GM21515 (cell line): ENCODE results near the gene KLK11.

ENCODE experiments used
- ATAC-seq: cut with Tn5 transposase; IDR thresholded peaks from one replicate; pipeline ENCODE4 v1.9.1; 2021; ENCODE audit not compliant: unreplicated experiment

The KLK11 gene

GRCh38 chr19:51026554-51026831 is at the start of gene KLK11:
TSS of gene KLK11 (minus strand) at chr19:51026616. CDS start at chr19:51025631, 985 bp downstream.
- ATAC-seq = no peak

DNA sequence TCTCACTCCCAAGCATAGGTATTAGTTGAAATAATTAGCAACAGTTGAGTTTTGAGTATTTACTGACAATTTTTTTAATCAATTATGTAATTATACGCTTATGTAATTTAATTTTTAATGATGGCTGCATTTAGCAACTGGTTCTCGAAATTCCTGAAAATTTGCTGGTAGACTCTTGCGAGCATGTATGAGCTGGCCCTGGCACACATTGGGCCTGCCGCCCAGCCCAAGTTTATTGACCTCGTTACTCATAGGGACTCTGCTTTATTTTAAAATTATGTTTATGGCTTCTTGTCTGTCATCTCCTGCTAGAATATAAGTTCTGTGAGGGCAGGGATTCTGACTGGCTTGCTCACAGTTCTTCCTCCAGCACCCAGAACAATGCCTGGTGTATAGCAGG is 49.6 kb upstream of the KLK11 start:
- no peak for ATAC-seq

DNA sequence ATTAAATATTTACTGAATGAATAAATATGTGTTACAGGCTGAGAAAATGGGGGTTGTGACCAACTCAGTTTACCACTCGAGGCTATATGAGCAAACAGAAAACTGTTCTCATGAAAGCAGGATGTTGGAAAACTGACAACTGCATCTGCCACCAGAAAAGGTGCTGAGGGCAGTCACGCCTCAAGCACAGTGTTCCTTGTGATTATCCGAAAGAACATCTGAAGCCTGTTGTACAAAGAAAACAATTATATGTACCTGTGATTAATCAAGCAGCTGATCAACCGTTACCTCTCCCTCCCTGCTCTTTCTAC is 44.6 kb upstream of the KLK11 start:
- no peak for ATAC-seq

- no peak for ATAC-seq
Observed at GRCh38 chr19:51070334-51071094, 44.1 kb upstream of the KLK11 start.

GRCh38 chr19:51066393-51067186 is 40.2 kb upstream of the KLK11 start:
- no peak for ATAC-seq

DNA sequence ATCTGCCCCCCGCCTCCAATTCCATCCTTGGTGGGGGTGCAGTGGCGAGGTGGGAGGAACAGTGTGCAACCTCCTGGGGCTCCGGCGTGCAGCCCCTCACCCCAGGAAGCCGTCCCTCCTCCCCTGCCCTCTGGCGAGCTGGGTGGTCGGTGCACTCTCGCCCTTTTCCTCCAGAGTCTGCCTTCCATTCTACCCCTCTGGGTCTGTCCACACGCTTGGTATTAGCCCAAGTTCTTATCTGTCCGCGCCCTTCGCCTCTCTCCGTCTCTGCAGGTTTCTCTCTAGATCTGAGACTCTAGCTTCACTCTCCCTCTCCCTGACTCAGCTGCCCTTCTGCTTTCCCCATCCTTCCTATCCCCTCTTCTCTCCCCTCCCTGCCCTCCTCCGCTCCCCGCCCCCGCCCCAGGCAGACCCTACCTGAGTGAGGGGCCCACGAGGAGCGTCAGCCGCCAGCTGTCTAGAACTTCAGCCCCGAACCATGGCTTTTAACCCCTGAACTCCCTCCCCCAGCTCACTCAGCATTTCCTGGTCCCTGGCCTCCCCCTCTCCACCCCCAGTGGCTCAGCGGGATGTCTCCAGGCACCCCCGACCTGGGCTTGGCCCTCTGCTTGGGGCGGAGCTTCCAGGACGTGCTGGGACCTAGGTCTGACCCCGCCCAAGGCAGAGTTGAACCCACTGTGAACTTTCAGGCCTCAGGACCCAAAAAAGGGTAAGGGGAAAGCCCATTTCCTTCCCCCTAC is 39.0 kb upstream of the KLK11 start:
- ATAC-seq = no peak

DNA sequence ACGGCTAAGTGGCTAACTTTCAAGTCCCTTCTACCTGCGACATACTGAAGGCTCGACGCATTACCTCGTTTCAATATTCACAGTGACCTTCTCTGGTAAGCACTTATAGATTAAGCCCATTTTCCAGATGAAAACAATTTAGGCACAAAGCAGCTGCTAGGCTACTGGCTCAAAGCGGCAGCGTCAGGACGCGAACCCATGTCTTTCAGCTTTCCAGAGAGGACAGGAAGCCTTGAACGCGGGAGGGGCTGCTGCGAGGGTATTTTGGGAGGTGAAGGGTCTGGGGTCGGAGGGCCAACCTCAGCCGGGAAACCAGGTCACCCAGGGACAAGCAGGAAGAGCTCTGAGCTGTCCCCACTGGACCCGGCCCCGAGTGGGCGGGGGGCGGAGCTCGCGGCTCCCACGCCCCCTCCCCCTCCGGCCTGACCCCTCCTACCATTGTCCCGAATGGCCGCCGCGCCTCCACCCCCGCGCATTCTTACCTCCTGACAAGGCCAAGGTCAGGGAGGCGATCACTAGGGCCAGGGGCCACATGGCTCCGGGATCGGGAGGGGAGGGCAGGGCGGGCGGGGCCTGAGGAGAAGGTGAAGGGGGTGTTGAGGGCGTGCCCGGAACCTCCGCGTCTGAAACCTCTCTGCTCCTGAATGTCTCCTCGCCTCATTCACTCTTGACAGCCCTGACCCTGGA is 38.3 kb upstream of the KLK11 start, which contains the start of gene KLK13:
TSS of gene KLK13 (minus strand) at position 559 of the 687 bp plus-strand sequence. CDS start at position 534, 25 bp downstream.
- ATAC-seq = no peak

- no peak for ATAC-seq
Observed at GRCh38 chr19:51063664-51064063, 37.2 kb upstream of the KLK11 start.

- no peak for ATAC-seq
Observed at GRCh38 chr19:51060973-51061372, 34.6 kb upstream of the KLK11 start.

GRCh38 chr19:51060336-51060735 is 33.9 kb upstream of the KLK11 start:
- ATAC-seq = no peak

DNA sequence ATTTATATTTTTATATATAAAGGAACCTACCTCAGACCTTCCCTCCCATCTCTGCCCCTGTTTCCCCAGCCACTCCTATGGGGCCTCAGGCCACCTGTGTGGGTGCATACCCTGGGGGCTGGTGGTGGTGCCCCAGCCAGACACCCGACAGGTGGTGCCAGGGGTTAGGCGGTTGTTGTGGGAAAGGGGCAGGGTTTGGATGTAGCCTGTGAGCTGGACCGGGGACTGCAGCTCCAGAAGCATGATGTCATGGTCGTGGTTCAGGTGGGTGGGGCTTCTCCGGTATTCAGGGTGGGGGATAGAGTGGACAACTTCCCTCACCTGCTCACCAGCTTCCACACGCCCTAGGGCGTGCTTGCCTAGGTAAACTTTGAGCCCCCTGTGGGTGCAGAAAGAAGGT is 33.3 kb upstream of the KLK11 start:
- ATAC-seq = no peak

DNA sequence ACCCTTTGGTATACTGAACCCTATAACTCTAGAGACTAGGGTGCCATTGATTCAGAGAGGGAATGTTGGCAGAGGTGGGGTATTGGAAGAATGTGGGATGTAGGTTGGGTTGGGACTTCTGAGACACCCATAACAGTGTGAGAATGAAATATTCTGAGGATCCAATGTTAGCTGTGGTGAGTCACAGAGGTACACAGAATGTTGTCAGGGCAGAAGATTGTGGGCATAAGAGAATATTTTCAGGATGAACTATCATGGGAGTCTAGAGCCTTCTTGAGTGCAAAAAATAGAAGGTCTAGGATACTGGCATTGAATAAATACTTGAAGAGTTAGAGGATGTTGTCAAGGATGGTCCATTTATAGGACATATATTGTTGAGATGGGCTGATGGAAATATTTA is 29.4 kb upstream of the KLK11 start:
- no peak for ATAC-seq

- no peak for ATAC-seq
Observed at GRCh38 chr19:51047031-51047335, 20.6 kb upstream of the KLK11 start.

DNA sequence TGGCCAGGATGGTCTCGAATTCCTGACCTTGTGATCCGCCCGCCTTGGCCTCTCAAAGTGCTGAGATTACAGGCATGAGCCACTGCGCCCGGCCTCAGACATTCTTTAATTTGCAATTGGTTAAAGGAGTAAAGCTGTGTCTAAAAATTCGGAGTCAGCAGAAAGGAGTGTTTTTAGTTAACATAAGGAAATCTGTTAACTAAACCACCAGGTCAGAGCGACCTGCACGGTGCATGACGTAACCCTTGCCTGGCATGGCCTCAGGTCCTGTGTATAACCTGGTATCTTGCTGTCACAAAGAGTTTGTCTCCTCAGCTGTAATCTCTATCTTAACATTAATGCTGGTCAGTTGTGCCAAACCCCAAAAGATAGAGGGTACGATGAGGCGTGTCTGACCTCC is 17.9 kb upstream of the KLK11 start:
- no peak for ATAC-seq

DNA sequence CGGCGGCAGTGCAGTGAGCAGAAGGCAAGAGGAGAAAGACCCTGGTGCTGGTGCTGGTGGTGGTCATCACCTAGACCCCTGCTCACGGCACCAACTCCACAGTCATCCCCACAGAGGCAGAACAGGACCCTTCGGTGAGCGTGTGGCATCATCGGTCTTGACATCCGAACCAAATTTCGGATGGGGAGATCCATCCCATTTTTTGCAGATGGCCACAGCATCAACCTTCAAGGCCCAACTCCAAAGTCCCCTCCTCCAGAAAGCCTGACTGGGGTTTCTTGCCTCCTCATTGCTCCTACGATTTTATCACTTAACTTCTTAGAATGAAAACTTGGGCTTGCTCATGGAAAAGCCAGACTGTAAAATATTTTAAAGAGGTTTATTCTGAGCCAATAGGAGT is 17.1 kb upstream of the KLK11 start:
- no peak for ATAC-seq

DNA sequence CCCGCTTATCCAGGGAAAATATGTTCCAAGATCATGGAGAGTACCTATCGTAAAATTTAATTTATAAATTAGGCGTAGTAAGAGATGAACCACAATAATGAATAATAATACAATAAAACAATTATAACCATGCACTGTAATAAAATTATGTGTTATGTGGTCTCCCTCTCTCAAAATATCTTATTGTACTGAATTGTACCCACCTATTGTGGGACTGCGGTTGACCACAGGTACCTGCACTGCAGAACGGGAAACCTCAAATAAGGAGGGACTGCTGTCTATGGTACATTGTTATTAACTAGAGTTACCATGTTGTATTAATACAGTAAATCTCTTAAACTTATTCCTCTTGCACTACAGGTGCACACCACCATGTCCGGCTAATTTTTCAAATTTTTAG is 13.7 kb upstream of the KLK11 start:
- no peak for ATAC-seq

DNA sequence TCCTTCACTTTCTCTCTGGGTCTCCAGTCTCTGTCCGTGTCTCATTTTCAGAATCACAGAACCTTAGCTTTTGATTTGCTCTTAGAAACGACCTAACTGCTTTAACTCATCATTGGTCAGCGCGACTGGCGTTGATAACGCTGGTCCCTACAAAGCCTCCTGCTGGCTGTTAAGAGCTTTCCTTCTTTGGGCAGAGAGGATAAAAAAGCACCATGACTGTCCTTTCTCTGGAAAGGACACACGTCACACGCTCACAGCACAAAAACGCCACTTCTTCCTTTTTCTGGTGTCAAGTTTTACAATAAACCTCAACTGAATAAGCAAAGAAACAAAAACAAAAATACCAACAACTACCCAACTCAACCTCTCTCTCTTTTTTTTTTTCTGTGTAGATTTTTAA is 10.1 kb upstream of the KLK11 start:
- no peak for ATAC-seq

GRCh38 chr19:51034704-51035103 is 8.3 kb upstream of the KLK11 start, which contains the start of gene KLK12:
TSS of gene KLK12 (minus strand) at chr19:51035002. CDS start at chr19:51034621, 381 bp downstream.
- no peak for ATAC-seq

GRCh38 chr19:51031880-51032225 is 5.4 kb upstream of the KLK11 start:
- ATAC-seq = no peak

DNA sequence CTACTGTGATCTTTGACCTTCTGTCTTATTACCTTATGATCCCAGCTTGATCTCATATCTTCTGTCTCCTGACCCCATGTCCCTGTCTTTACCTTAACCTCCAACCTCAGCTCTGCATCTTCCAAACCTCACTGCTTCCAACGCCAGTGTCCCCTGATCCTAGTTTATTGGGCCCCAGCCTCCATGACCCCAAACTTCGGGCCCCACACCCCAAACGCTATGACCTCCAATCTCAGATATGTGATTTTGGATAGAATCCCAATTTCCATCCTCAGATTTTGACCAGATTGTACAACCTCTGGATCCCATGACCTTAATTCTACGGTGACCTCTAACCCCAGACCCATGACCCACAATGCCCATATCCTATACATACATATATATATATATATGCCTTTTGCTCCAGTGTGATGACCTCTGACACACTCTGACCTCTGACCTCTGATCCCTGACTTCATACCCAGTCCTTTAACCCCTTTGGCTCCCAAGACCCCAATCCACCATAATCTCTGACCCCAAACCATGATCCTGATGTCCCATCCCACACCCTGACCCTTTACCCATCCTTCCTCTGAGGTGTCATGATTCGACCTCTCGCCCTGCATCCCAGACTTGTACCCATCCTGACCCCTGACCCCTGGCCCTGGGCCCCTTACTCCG is 4.9 kb upstream of the KLK11 start:
- no peak for ATAC-seq

GRCh38 chr19:51030631-51031030 is 4.2 kb upstream of the KLK11 start:
- no peak for ATAC-seq
